WTC11 (cell line): ENCODE measurements around the gene TRPC4AP. TPM values are rescaled to one million over a fixed set of nuclear protein-coding genes. Genes with fewer than 3 reads are reported as not detected.

ENCODE experiments used
- ATAC-seq: fragments of 200-7000 bp; cut with Tn5 transposase; 2 replicates; pipeline ENCODE4 v1.10.0; 2021; ENCODE audit warnings: mild to moderate bottlenecking, moderate library complexity
- CTCF ChIA-PET: fragments of 300-600 bp; sonication (Branson Sonifier 250); formaldehyde crosslinking; loops from one replicate; lab custom pipeline; 2021; ENCODE audit warnings: antibody characterized with exemption; lab: Charles Lee
- POLR2A ChIA-PET: fragments of 350-600 bp; sonication (Branson Sonifier 250); formaldehyde crosslinking; loops from one replicate; lab custom pipeline; 2021; ENCODE audit warnings: antibody characterized with exemption; lab: Charles Lee
- DNase-seq: peaks from one replicate; pipeline ENCODE4 v3.0.0; 2021; ENCODE audit warnings: low spot score
- H3K27ac Mint-ChIP-seq: 2 replicates; pipeline ENCODE4 v1.8.0; 2021; ENCODE audit warnings: mixed read lengths
- H3K27me3 Mint-ChIP-seq: 2 replicates; pipeline ENCODE4 v1.8.0; 2021; ENCODE audit warnings: low read depth, mild to moderate bottlenecking, moderate library complexity, mixed read lengths
- H3K36me3 Mint-ChIP-seq: 2 replicates; pipeline ENCODE4 v1.8.0; 2021; ENCODE audit warnings: mixed read lengths
- H3K4me1 Mint-ChIP-seq: 2 replicates; pipeline ENCODE4 v1.8.0; 2022; ENCODE audit warnings: mixed read lengths
- H3K4me3 Mint-ChIP-seq: 2 replicates; pipeline ENCODE4 v1.8.0; 2021; ENCODE audit warnings: mild to moderate bottlenecking, moderate library complexity, mixed read lengths
- H3K9me3 Mint-ChIP-seq: 2 replicates; pipeline ENCODE4 v1.8.0; 2021; ENCODE audit warnings: mixed read lengths
- ARID4B ChIP-seq: sonication (generic); formaldehyde crosslinking; IDR thresholded peaks from 2 replicates; pipeline ENCODE4 v1.8.0; 2023; ENCODE audit warnings: missing genetic modification reagents, mild to moderate bottlenecking, borderline replicate concordance
- E2F5 ChIP-seq: sonication (generic); formaldehyde crosslinking; IDR thresholded peaks from 2 replicates; pipeline ENCODE4 v1.8.1; 2022; ENCODE audit warnings: mild to moderate bottlenecking, moderate library complexity, missing genetic modification reagents
- ERG ChIP-seq: fragments of 250-450 bp; sonication (Bioruptor Pico); IDR thresholded peaks from 2 replicates; pipeline ENCODE4 v1.8.0; 2021; ENCODE audit warnings: mild to moderate bottlenecking
- GRHL2 ChIP-seq: fragments of 250-450 bp; sonication (Bioruptor Pico); IDR thresholded peaks from 2 replicates; pipeline ENCODE4 v1.8.0; 2022; ENCODE audit warnings: mild to moderate bottlenecking, moderate library complexity; ENCODE audit not compliant: insufficient replicate concordance, severe bottlenecking
- JUN ChIP-seq: sonication (generic); formaldehyde crosslinking; IDR thresholded peaks from 2 replicates; pipeline ENCODE4 v1.8.0; 2023; ENCODE audit warnings: mild to moderate bottlenecking, missing genetic modification reagents
- MXD4 ChIP-seq: fragments of 250-450 bp; sonication (Bioruptor Pico); IDR thresholded peaks from 2 replicates; pipeline ENCODE4 v1.8.0; 2021; ENCODE audit warnings: mild to moderate bottlenecking, moderate library complexity, borderline replicate concordance
- NFATC4 ChIP-seq: fragments of 250-450 bp; sonication (Bioruptor Pico); IDR thresholded peaks from 2 replicates; pipeline ENCODE4 v1.9.0; 2021; ENCODE audit warnings: mild to moderate bottlenecking
- RORB ChIP-seq: fragments of 250-450 bp; sonication (Bioruptor Pico); IDR thresholded peaks from 2 replicates; pipeline ENCODE4 v1.9.0; 2021; ENCODE audit warnings: mild to moderate bottlenecking
- STAT6 ChIP-seq: sonication (generic); formaldehyde crosslinking; conservative IDR thresholded peaks from 2 replicates; pipeline ENCODE4 v1.8.1; 2023; ENCODE audit warnings: mild to moderate bottlenecking, low read depth, missing genetic modification reagents, moderate library complexity
- TCF7 ChIP-seq: sonication (generic); formaldehyde crosslinking; IDR thresholded peaks from 2 replicates; pipeline ENCODE4 v1.8.0; 2022; ENCODE audit warnings: mild to moderate bottlenecking, low read depth, missing genetic modification reagents, moderate library complexity
- ZNF396 ChIP-seq: fragments of 250-450 bp; sonication (Bioruptor Pico); IDR thresholded peaks from 2 replicates; pipeline ENCODE4 v1.8.0; 2021; ENCODE audit warnings: mild to moderate bottlenecking, moderate library complexity, borderline replicate concordance
- total RNA-seq: library from RNA; stranded (reverse); gene quantifications from 3 replicates; pipeline ENCODE4 v1.2.3, GENCODE V29; 2021
- TF ChIP-seq, protein P1 (sequence below): sonication (generic); formaldehyde crosslinking; IDR thresholded peaks from 2 replicates; pipeline ENCODE4 v1.8.1; 2023; ENCODE audit warnings: mild to moderate bottlenecking, missing genetic modification reagents, moderate library complexity

The TRPC4AP gene
- total RNA-seq, 1 experiment from 2014 or later = 73.8 TPM

DNA sequence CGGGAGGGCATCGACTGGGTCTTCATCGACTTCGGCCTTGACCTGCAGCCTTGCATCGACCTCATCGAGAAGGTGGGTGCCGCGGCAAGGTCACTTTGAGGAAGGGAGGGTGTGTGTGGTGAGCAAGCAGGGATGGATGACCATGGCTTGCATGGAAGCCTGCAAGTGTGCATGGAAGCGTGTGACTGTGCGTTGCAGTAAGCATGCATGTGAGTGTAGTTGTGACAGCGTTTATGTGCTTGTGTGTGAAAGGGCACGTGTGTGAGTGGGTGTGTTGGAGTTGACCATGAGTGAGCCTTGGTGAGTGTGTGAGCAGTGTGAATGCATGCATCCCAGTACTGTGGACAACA, 104.4 kb downstream of the TRPC4AP start:
- Mint-ChIP-seq H3K27me3 (peaks cover 30% of the 10 kb centered on the region), H3K36me3 (no peaks in the 10 kb centered on the region), H3K4me3 (no peak overlapping the region), H3K9me3 (no peaks in the 10 kb centered on the region), H3K4me1 (peaks cover 20% of the 10 kb centered on the region), H3K27ac (no peak overlapping the region; the same call in 1 of the 2 replicates)
- DNase-seq = no peak
- no peak for ATAC-seq
- POLR2A ChIA-PET = no interaction called here
- no peak for TF ChIP-seq GRHL2 (CRISPR knock-in tag)
- no peak for TF ChIP-seq MXD4 (CRISPR knock-in tag)
- no peak for TF ChIP-seq STAT6
- TF ChIP-seq, protein P1, sequence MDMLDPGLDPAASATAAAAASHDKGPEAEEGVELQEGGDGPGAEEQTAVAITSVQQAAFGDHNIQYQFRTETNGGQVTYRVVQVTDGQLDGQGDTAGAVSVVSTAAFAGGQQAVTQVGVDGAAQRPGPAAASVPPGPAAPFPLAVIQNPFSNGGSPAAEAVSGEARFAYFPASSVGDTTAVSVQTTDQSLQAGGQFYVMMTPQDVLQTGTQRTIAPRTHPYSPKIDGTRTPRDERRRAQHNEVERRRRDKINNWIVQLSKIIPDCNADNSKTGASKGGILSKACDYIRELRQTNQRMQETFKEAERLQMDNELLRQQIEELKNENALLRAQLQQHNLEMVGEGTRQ (CRISPR knock-in tag) = no peak
- no peak for TF ChIP-seq TCF7 (CRISPR knock-in tag)
- TF ChIP-seq E2F5 (CRISPR knock-in tag) = no peak
- CTCF ChIA-PET = interaction anchor here (1.6 kb wide), 1 partner anchor 13 kb away, joined by 6 read pairs; no protein-coding TSS in a partner anchor

DNA sequence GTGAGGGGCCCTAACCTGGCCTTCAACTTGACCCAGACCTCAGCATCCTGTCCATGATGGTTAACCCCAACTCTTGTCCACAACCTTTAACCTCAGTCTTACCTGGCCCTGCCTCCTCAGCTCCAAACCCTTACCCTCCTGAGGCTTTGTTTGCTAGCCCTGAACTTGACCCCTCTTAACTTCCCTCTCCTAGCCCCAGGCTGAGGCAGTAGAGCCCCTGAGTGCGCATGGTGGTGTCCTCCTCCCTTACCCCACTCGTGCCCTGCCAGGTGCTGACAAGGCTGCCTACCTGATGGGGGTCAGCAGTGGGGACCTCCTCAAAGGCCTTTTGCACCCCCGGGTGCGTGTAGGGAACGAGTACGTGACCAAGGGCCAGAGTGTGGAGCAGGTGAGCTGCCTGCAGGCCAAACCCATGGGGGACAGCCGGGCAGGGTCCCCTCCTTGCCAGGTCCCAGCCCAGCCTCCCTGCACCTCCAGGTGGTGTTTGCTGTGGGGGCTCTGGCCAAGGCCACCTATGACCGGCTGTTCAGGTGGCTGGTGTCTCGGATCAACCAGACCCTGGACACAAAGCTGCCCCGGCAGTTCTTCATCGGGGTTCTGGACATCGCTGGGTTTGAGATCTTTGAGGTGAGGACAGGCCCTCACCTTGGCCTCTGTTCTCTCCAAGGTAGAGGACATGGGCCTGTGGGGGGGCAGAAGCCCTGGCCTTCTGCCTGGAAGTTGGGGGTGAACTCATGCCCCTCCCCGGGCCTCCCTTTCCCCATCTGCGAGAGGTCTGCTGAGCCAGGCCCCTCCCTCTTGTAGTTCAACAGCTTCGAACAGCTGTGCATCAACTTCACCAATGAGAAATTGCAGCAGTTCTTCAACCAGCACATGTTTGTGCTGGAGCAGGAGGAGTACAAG, 105.1 kb downstream of the TRPC4AP start:
- TF ChIP-seq JUN (CRISPR knock-in tag) (no peak), ZNF396 (no peak), RORB (CRISPR knock-in tag) (no peak), NFATC4 (CRISPR knock-in tag) (no peak), ARID4B (CRISPR knock-in tag) (no peak), ERG (CRISPR knock-in tag) (no peak)
- no peak for DNase-seq
- H3K4me3 Mint-ChIP-seq = no peak overlapping the region
- H3K4me1 Mint-ChIP-seq = peaks cover 25% of the 10 kb centered on the region
- peaks cover 37% of the 10 kb centered on the region for H3K27me3 Mint-ChIP-seq
- ChIA-PET POLR2A (no interaction called here), CTCF (interaction anchor here (4.5 kb wide), 1 partner anchor 10 kb away, joined by 22 read pairs; no protein-coding TSS in a partner anchor)
- ATAC-seq = no peak
- no peaks in the 10 kb centered on the region for H3K9me3 Mint-ChIP-seq
- H3K36me3 Mint-ChIP-seq = no peaks in the 10 kb centered on the region
- no peak overlapping the region; the same call in 1 of the 2 replicates for H3K27ac Mint-ChIP-seq
